ENCODE measurements around the gene SLCO1B1.
"Not testable (repeated sequence)": the region's sequence is repeated elsewhere in the genome, so short reads cannot be mapped to it uniquely, and the experiment has no call there.

The SLCO1B1 gene, protein sequence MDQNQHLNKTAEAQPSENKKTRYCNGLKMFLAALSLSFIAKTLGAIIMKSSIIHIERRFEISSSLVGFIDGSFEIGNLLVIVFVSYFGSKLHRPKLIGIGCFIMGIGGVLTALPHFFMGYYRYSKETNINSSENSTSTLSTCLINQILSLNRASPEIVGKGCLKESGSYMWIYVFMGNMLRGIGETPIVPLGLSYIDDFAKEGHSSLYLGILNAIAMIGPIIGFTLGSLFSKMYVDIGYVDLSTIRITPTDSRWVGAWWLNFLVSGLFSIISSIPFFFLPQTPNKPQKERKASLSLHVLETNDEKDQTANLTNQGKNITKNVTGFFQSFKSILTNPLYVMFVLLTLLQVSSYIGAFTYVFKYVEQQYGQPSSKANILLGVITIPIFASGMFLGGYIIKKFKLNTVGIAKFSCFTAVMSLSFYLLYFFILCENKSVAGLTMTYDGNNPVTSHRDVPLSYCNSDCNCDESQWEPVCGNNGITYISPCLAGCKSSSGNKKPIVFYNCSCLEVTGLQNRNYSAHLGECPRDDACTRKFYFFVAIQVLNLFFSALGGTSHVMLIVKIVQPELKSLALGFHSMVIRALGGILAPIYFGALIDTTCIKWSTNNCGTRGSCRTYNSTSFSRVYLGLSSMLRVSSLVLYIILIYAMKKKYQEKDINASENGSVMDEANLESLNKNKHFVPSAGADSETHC

DNA sequence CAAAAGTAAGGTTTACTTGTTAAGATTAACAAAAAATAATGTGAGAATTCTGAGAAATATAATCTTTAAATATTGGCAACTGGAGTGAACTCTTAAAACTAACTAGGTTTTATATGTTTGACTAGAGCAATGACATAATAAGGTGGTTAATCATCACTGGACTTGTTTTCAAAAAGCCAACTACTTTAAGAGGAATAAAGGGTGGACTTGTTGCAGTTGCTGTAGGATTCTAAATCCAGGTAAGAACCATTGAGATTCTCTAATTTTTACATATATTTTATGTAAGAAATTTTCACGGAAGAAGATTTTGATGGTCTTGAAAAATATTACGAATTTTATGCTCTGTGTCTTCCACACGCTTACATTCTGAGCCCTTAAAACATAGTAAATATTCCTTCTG, at the start of gene SLCO1B1:
TSS of gene SLCO1B1 (plus strand) at position 197 of the 400 bp plus-strand sequence. CDS start 10,381 bp downstream, outside the sequence.
- no peaks in the 10 kb centered on the region for H3K9me3 ChIP-seq
- no peaks in the 10 kb centered on the region for H3K36me3 ChIP-seq
- TF ChIP-seq, protein P1, sequence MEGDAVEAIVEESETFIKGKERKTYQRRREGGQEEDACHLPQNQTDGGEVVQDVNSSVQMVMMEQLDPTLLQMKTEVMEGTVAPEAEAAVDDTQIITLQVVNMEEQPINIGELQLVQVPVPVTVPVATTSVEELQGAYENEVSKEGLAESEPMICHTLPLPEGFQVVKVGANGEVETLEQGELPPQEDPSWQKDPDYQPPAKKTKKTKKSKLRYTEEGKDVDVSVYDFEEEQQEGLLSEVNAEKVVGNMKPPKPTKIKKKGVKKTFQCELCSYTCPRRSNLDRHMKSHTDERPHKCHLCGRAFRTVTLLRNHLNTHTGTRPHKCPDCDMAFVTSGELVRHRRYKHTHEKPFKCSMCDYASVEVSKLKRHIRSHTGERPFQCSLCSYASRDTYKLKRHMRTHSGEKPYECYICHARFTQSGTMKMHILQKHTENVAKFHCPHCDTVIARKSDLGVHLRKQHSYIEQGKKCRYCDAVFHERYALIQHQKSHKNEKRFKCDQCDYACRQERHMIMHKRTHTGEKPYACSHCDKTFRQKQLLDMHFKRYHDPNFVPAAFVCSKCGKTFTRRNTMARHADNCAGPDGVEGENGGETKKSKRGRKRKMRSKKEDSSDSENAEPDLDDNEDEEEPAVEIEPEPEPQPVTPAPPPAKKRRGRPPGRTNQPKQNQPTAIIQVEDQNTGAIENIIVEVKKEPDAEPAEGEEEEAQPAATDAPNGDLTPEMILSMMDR (IDR thresholded peaks at IDR 0.05), result no peak
- H3K4me1 ChIP-seq, result peaks cover 0 to 18% (median 0%) of the 10 kb centered on the region in 4 donors
- H3K27me3 ChIP-seq, result no peaks in the 10 kb centered on the region
- peak within 1 kb of the TSS in 1 of 2 donors; percentile 39 for H3K27ac ChIP-seq
- no peak within 1 kb of the TSS for H3K4me3 ChIP-seq
- intact Hi-C loops (cut with DNase I; ENCODE audit: low total_unique reads), result no loop called here
- no peak for DNase-seq

DNA sequence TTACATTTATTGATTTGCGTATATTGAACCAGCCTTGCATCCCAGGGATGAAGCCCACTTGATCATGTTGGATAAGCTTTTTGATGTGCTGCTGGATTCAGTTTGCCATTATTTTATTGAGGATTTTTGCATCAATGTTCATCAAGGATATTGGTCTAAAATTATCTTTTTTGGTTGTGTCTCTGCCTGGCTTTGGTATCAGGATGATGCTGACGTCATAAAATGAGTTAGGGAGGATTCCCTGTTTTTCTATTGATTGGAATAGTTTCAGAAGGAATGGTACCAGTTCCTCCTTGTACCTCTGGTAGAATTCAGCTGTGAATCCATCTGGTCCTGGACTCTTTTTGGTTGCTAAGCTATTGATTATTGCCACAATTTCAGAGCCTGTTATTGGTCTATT, 46.2 kb upstream of the SLCO1B1 start:
- intact Hi-C loops (cut with DNase I; ENCODE audit: low total_unique reads); H3K27me3 ChIP-seq; H3K27ac ChIP-seq; H3K4me3 ChIP-seq; H3K36me3 ChIP-seq; H3K9me3 ChIP-seq; H3K4me1 ChIP-seq; DNase-seq: not testable (repeated sequence)

DNA sequence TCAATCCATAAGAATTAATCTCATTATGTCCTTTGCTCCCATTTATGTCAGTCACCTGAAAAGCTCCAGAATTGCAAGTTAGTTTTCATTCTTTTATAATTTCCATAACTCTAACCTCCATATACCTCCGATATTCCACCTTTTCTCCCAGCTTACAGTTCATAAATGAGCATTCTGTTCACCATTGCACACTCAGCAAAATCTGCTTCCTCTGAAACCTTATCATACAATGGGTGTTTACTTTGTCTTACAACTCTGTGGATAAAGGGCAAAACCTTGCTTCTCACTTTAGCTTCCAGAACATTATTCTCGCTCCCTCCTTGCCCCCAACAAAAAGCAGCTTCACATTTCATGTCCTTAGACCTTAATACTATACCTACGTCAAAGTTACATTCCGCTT, 19.3 kb upstream of the SLCO1B1 start:
- Histone ChIP-seq H3K4me1 (no peaks in the 10 kb centered on the region), H3K4me3 (no peak overlapping the region), H3K27ac (no peak overlapping the region), H3K27me3 (no peaks in the 10 kb centered on the region), H3K9me3 (no peaks in the 10 kb centered on the region), H3K36me3 (no peaks in the 10 kb centered on the region)
- intact Hi-C loops (cut with DNase I; ENCODE audit: low total_unique reads), result no loop called here
- TF ChIP-seq, protein P1 (IDR thresholded peaks at IDR 0.05), result no peak
- DNase-seq, result no peak

DNA sequence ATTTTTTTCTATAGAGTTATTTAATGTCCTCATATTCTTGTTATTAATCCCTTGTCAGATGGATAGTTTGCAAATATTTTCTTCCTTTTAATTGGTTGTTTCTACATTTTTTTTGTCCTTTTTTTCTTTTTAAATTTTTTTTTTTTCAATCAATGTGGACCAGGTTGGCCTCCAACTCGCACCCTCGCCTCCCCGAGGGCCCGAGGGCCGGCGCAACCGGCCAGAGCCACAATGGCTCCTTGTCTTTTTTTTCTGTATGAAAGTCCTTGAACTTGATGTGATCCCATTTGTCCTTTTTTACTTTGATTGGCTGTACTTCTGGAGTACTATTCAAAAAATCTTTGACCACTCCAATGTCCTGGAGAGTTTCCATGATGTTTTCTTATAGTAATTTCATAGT, 17.7 kb upstream of the SLCO1B1 start:
- H3K4me1 ChIP-seq, result no peaks in the 10 kb centered on the region
- H3K36me3 ChIP-seq, result no peaks in the 10 kb centered on the region
- no peaks in the 10 kb centered on the region for H3K27me3 ChIP-seq
- no peak overlapping the region for H3K27ac ChIP-seq
- intact Hi-C loops (cut with DNase I; ENCODE audit: low total_unique reads), result no loop called here
- TF ChIP-seq, protein P1 (IDR thresholded peaks at IDR 0.05), result no peak
- no peak for DNase-seq
- H3K9me3 ChIP-seq, result no peaks in the 10 kb centered on the region
- no peak overlapping the region for H3K4me3 ChIP-seq

DNA sequence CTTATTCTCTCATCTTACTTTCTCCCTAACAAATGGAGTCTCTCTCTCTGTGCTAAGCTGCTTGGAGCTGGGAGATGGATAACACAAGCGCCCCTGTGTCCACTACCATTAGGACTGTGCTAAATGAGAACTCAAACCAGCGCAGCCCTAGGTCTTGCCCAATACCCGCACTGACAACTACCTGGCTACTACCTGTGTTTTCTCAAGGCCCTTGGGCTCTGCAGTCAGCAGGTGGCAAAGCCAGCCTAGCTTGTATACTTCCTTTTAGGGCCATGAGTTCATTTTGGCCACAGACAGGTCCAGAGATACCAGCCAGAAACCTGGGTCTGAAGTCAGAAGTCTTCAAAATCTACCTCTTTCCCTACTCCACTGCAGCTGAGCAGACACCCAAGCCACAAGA, 13.0 kb upstream of the SLCO1B1 start:
- intact Hi-C loops (cut with DNase I; ENCODE audit: low total_unique reads), result no loop called here
- TF ChIP-seq, protein P1 (IDR thresholded peaks at IDR 0.05), result no peak

DNA sequence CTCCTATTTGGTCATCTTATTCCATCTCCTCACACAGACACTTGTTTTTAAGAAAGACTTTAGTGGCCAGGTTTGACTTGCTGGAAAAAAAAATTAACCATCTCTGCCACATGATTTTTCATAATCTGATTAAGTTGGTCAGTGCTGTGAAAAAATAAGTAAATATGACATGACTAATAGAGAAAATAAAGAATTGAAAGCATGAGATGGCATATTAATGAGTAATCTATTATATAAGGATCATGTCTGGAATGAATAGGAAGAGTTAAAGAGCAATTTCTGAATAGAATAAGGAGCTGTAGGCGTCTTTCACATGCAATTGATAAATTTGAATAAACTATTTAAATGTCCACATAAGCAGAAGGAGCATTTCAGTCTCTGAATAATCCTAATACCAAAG, 12.2 kb upstream of the SLCO1B1 start:
- intact Hi-C loops (cut with DNase I; ENCODE audit: low total_unique reads), result no loop called here

More for the DNA sequence above, 13.0 kb upstream of the SLCO1B1 start:
- Histone ChIP-seq H3K36me3 (no peaks in the 10 kb centered on the region), H3K27me3 (no peaks in the 10 kb centered on the region), H3K4me1 (no peaks in the 10 kb centered on the region), H3K27ac (no peak overlapping the region), H3K9me3 (no peaks in the 10 kb centered on the region), H3K4me3 (no peak overlapping the region)
- DNase-seq, result no peak

More for the DNA sequence above, 12.2 kb upstream of the SLCO1B1 start:
- Histone ChIP-seq H3K36me3 (no peaks in the 10 kb centered on the region), H3K9me3 (no peaks in the 10 kb centered on the region), H3K4me1 (no peaks in the 10 kb centered on the region), H3K4me3 (no peak overlapping the region), H3K27me3 (no peaks in the 10 kb centered on the region), H3K27ac (no peak overlapping the region)
- no peak for DNase-seq
- TF ChIP-seq, protein P1 (IDR thresholded peaks at IDR 0.05), result no peak
